Mesothelial cell of epicardium (in vitro differentiated cells): ENCODE results near the gene RAB40B. TPM values are rescaled to one million over a fixed set of nuclear protein-coding genes. Genes with fewer than 3 reads are reported as not detected.
A peak's percentile ranks its signal among the peaks of the same experiment; 100 is the strongest.

Experiments used
- DNase-seq, 2 experiments: peaks; one replicate each; pipeline ENCODE4 v3.0.0; 2021; ENCODE audit warnings: low spot score in 2 of 2; ENCODE audit not compliant: unreplicated experiment in 2 of 2
- H3K27ac Mint-ChIP-seq: 2 replicates; pipeline ENCODE4 v1.8.0; 2021; ENCODE audit warnings: mixed read lengths
- H3K27me3 Mint-ChIP-seq: 2 replicates; pipeline ENCODE4 v1.8.0; 2021; ENCODE audit warnings: low read depth, mixed read lengths
- H3K36me3 Mint-ChIP-seq: 2 replicates; pipeline ENCODE4 v1.8.0; 2021; ENCODE audit warnings: mixed read lengths
- H3K4me1 Mint-ChIP-seq: 2 replicates; pipeline ENCODE4 v1.8.0; 2021; ENCODE audit warnings: mixed read lengths
- H3K4me3 Mint-ChIP-seq: 2 replicates; pipeline ENCODE4 v1.8.0; 2021; ENCODE audit warnings: mild to moderate bottlenecking, moderate library complexity, mixed read lengths
- H3K9me3 Mint-ChIP-seq: 2 replicates; pipeline ENCODE4 v1.8.0; 2021; ENCODE audit warnings: mixed read lengths
- CTCF ChIP-seq: fragments of 200-600 bp; sonication (generic); IDR thresholded peaks from one replicate; pipeline ENCODE4 v1.5.0; 2021; ENCODE audit warnings: antibody characterized with exemption; ENCODE audit not compliant: unreplicated experiment
- total RNA-seq: library from RNA; stranded (reverse); gene quantifications from 3 replicates; pipeline ENCODE4 v1.2.1, GENCODE V29; 2021

The RAB40B gene
- total RNA-seq, 1 donor from 2014 or later = 26.5 TPM

DNA sequence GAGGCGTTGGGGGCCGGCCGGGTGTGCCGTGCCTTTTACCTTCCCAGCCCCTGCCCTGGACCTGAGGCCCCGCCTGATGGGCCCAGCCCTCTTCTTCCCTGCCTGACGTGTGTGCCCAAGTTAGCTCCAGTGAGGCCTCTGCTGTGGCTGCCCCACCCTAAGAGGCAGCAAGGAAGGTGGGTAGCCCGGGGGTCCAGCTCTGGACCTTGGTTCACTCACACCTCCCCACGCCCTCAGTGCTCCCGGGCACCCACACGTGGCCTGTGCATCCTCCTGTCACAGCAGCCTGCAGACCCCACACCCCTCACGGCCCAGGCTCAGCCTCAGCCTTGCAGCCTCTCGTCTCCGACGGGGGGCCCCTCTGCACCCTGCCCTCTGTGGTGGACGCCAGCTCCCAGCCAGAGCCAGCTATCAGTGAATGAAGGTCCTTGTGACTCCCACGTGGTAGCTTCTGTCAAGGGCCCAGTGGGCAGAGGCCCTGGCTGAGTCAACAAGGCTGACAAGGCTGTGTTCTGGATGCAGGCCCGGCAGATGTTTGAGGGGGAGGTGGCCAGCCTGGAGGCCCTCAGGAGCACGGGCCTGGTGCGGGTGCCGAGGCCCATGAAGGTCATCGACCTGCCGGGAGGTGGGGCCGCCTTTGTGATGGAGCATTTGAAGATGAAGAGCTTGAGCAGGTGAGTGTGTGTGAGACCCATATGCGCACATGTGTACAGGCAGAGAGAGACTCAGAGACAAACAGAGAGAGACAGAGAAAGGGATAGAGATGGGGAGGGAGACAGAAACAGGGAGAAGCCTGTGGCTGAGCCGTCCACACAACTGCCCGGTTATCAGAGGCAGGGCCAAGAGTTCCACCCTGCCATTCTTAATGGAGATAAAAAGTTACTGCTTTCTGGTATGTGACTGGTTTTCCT lies 39.7 kb upstream of the RAB40B start:
- no peaks in the 10 kb centered on the region for H3K27me3 Mint-ChIP-seq
- peaks cover 26% of the 10 kb centered on the region for H3K9me3 Mint-ChIP-seq
- H3K4me1 Mint-ChIP-seq = peaks cover 7% of the 10 kb centered on the region
- H3K36me3 Mint-ChIP-seq = peaks cover 39% of the 10 kb centered on the region
- no peak for DNase-seq
- TF ChIP-seq CTCF = no peak
- no peak overlapping the region for H3K27ac Mint-ChIP-seq
- no peak overlapping the region for H3K4me3 Mint-ChIP-seq

DNA sequence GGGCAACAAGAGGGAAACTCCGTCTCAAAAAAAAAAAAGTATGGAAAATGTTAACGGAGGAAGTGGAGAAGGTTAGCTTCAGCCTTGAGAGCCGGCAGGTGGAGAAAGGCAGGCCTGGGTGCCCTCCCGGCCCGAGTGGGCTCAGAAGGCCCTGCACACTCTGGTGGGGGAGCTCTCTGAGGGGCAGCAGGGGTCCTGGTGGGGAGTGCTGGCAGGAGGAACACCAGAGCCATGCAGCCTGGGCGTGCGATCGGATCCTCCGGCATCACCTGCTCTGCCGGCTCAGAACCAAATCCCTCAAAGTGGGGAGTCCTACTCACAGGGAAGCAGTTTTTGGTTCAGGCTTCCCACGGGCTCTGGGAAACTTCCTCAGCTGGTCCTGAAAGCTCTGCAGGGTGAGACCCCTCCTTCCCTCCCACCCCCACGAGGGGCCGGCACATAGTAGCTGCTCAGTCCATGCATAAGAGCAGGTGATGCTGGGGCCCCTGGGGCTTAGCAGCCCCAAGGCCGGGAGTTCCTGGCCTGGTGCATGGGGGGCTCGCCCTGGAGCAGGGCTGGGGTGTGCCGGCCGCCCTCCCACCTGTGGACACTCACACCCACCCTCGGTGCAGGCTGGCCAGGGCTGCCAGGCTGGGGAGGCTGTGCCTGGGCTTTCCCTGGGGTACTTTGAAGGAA lies 38.1 kb upstream of the RAB40B start:
- no peak overlapping the region for H3K27ac Mint-ChIP-seq
- TF ChIP-seq CTCF = no peak
- peaks cover 22% of the 10 kb centered on the region for H3K9me3 Mint-ChIP-seq
- H3K4me1 Mint-ChIP-seq = peaks cover 7% of the 10 kb centered on the region
- peaks cover 35% of the 10 kb centered on the region for H3K36me3 Mint-ChIP-seq
- peak overlapping the region; percentile 74 for H3K4me3 Mint-ChIP-seq
- no peaks in the 10 kb centered on the region for H3K27me3 Mint-ChIP-seq
- DNase-seq = no peak

GRCh38 chr17:82734987-82735866 lies 36.7 kb upstream of the RAB40B start, which contains the start of gene FN3K:
Gene FN3K (plus strand): TSS chr17:82735615. CDS start chr17:82735637, 22 bp downstream.
- Mint-ChIP-seq H3K36me3 (peaks cover 28% of the 10 kb centered on the region), H3K4me3 (peak within 1 kb of the TSS; percentile 74), H3K27me3 (no peaks in the 10 kb centered on the region), H3K4me1 (peaks cover 7% of the 10 kb centered on the region), H3K27ac (peak within 1 kb of the TSS; percentile 30), H3K9me3 (peaks cover 10% of the 10 kb centered on the region)
- no peak for TF ChIP-seq CTCF
- peak in 1 of 2 experiments; percentile 75 for DNase-seq

DNA sequence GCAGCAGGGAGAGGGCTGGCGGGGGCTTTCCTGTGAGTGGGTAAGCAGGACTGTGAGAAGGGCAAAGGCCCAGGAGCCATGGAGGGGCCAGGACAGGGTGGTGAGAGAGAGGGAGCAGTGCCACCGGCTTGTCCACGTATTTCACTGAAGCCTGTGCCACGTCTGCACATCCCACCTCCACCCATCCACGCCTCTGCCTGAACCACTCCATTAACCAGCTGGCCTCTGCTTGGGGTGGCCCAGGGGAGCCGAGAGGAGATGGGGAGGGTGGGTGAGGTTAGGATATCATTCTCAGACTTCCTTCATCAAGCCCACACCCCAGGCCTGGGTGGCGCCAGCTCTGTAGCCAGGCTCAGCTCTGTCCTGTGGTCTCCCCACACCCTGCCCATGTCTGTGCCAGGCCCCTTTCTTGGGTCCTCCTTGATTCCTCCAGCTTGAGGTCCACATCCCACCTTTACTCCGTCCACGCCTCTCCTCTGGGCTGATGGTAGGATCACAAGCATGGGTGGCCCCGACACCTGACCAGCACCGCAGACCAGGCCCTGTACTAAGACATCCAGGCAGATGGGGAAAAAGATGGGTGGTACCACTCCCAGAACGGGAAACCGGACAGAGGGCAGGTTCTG lies 33.7 kb upstream of the RAB40B start:
- TF ChIP-seq CTCF = no peak
- Mint-ChIP-seq H3K27me3 (no peaks in the 10 kb centered on the region), H3K36me3 (peaks cover 31% of the 10 kb centered on the region), H3K9me3 (peaks cover 6% of the 10 kb centered on the region), H3K4me1 (peaks cover 7% of the 10 kb centered on the region), H3K4me3 (no peak overlapping the region), H3K27ac (no peak overlapping the region)
- DNase-seq = no peak
